Esophagus muscularis mucosa (tissue), 3 donors: ENCODE data around the gene CCDC9.

Experiments
- POLR2A ChIP-seq: fragments of 450-650 bp; IDR thresholded peaks from one replicate; pipeline ENCODE4 v1.6.1; 2017; ENCODE audit warnings: antibody characterized with exemption, moderate library complexity, mild to moderate bottlenecking, low read depth
- POLR2AphosphoS5 ChIP-seq, 2 donors: sonication (generic); formaldehyde crosslinking; IDR thresholded peaks; one replicate each; pipeline ENCODE4 v1.6.1; 2017; ENCODE audit warnings: antibody characterized with exemption in 2 of 2
- TF ChIP-seq, protein P1 (sequence below), 3 experiments: fragments of 200-600 bp in 2 of 3; fragments of 450-650 bp in 1 of 3; sonication (generic) in 2 of 3; IDR thresholded peaks; one replicate each; pipeline ENCODE4 v1.5.1; 2017 to 2019; ENCODE audit warnings: antibody characterized with exemption in 3 of 3, mild to moderate bottlenecking in 2 of 3, moderate library complexity in 1 of 3

GRCh38 chr19:47313754-47314295, 57.5 kb downstream of the CCDC9 start:
- TF ChIP-seq POLR2A (no peak), POLR2AphosphoS5 (IDR thresholded peaks at IDR 0.05) (no peak)
- TF ChIP-seq, protein P1, sequence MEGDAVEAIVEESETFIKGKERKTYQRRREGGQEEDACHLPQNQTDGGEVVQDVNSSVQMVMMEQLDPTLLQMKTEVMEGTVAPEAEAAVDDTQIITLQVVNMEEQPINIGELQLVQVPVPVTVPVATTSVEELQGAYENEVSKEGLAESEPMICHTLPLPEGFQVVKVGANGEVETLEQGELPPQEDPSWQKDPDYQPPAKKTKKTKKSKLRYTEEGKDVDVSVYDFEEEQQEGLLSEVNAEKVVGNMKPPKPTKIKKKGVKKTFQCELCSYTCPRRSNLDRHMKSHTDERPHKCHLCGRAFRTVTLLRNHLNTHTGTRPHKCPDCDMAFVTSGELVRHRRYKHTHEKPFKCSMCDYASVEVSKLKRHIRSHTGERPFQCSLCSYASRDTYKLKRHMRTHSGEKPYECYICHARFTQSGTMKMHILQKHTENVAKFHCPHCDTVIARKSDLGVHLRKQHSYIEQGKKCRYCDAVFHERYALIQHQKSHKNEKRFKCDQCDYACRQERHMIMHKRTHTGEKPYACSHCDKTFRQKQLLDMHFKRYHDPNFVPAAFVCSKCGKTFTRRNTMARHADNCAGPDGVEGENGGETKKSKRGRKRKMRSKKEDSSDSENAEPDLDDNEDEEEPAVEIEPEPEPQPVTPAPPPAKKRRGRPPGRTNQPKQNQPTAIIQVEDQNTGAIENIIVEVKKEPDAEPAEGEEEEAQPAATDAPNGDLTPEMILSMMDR (IDR thresholded peaks at IDR 0.05), result no peak
